Heart left ventricle (tissue), 16 donors: ENCODE measurements around the gene PPP1R9B. TPM values are rescaled to one million over a fixed set of nuclear protein-coding genes. Genes with fewer than 3 reads are reported as not detected.
A peak's percentile ranks its signal among the peaks of the same experiment; 100 is the strongest.

Experiments used
- ATAC-seq, 4 donors: fragments of 200-7000 bp; cut with Tn5 transposase; one replicate each; pipeline ENCODE4 v1.9.1; 2020 to 2022; ENCODE audit warnings: moderate library complexity in 4 of 4, mild to moderate bottlenecking in 3 of 4, moderate number of reproducible peaks in 1 of 4
- DNase-seq, 5 donors: peaks; one replicate each; pipeline ENCODE4 v3.0.0-alpha.2; 2020
- H3K27ac ChIP-seq, 12 donors: fragments of 200-600 bp; sonication (generic) in 4 of 12; one replicate each; pipeline versions ENCODE4 v1.5.0 to v1.8.0; 2016 to 2022; ENCODE audit warnings: mild to moderate bottlenecking in 2 of 12
- H3K27me3 ChIP-seq, 9 donors: fragments of 200-600 bp; sonication (generic) in 2 of 9; one replicate each; pipeline versions ENCODE4 v1.5.1 to v1.8.0; 2016 to 2022; ENCODE audit warnings: mild to moderate bottlenecking in 3 of 9
- H3K36me3 ChIP-seq, 9 donors: fragments of 200-600 bp; sonication (generic) in 2 of 9; one replicate each; pipeline versions ENCODE4 v1.5.0 to v1.8.0; 2018 to 2022; ENCODE audit warnings: mild to moderate bottlenecking in 2 of 9
- H3K4me1 ChIP-seq, 12 donors: fragments of 200-600 bp; sonication (generic) in 4 of 12; one replicate each; pipeline versions ENCODE4 v1.5.0 to v1.8.0; 2016 to 2022; ENCODE audit warnings: mild to moderate bottlenecking in 3 of 12
- H3K4me3 ChIP-seq, 12 donors: fragments of 200-600 bp; sonication (generic) in 4 of 12; one replicate each; pipeline versions ENCODE4 v1.5.0 to v1.8.0; 2017 to 2022; ENCODE audit warnings: mild to moderate bottlenecking in 9 of 12, moderate library complexity in 4 of 12
- H3K9me3 ChIP-seq, 12 donors: fragments of 200-600 bp; sonication (generic) in 4 of 12; one replicate each; pipeline versions ENCODE4 v1.5.0 to v1.8.0; 2016 to 2022; ENCODE audit warnings: mild to moderate bottlenecking in 1 of 12
- CTCF ChIP-seq, 12 donors: fragments of 200-600 bp; sonication (generic) in 4 of 12; IDR thresholded peaks; one replicate each; pipeline versions ENCODE4 v1.5.0 to v1.8.0; 2018 to 2022; ENCODE audit warnings: antibody characterized with exemption in 12 of 12, mild to moderate bottlenecking in 5 of 12
- POLR2A ChIP-seq, 2 donors: fragments of 450-650 bp; IDR thresholded peaks; one replicate each; pipeline ENCODE4 v1.6.1; 2017; ENCODE audit warnings: antibody characterized with exemption in 2 of 2, mild to moderate bottlenecking in 2 of 2, moderate library complexity in 2 of 2
- WGBS, 4 donors: extraction: QIAGEN DNeasy Blood & Tissue Kit in 2 of 4; methylation state at CpG; one replicate each; pipeline versions ENCODE4 v1.1.5 to v1.1.7; 2013 to 2018; 5-methylcytosine and 5-hydroxymethylcytosine counted together
- intact Hi-C, 10 donors: fragments of 100-400 bp; cut with DNase I; formaldehyde crosslinking; loops; one replicate each; pipeline versions ENCODE4 v1.11.1 to v1.14.2; 2022
- polyA plus RNA-seq, 2 donors: library from polyadenylated mRNA; stranded (reverse); fragments of 200-250 nt; gene quantifications; one replicate each; pipeline ENCODE4 v1.2.3, GENCODE V29; 2013
- total RNA-seq, 9 donors: library from RNA; depleted of rRNA in 2 of 9; stranded (reverse); fragments of >200 nt in 2 of 9; fragmentation: NEBNext Ultra II Directional in 3 of 9; extraction: Animal tissue kit (Norgen Biotek cat#: 25700) in 3 of 9; gene quantifications; one replicate each; pipeline versions ENCODE4 v1.1.0 to v1.2.4, GENCODE V29; 2016 to 2023
- donor health status: ischemic (EF 13 %, LVEDD 7.1; RV severe dilation, severe dysfunction).
- donor health status: healthy with polysubstance abuse.
- donor health status: DM: no; HTN: yes; CAD: no.
- donor health status: DM: no; HTN: no; CAD: no.
- donor health status: ischemic (EF 25% LVEDD 6.9; RV normal size, moderate dysfunction).
- donor health status: ischemic (EF 25% LVEDD 5.7; RV mildly dilated, moderate dysfunction).
- donor health status: healthy.
- donor health status: DM: yes; HTN: yes; CAD: no.
- donor health status: ischemic (EF 35%, LVEDD 5.7; RV mildly dilated, moderate dysfunction).
- donor health status: nonischemic (EF 11% LVEDD 7.7; RV severe dilation, severe dysfunction).
- donor health status: DM: yes; HTN: yes; CAD: no.
- donor health status: PGD.
- donor health status: ischemic (EF 29% LVEDD 5.4; RV normal size, mild dysfunction).
- donor health status: nonischemic (EF 23%, LVEDD 6.1; RV moderate dilation, normal function).

Gene PPP1R9B
- total and polyA plus RNA-seq, 11 donors: 17.0 to 55.9 (median 31.3) TPM

GRCh38 chr17:50134206-50135110 lies 16.0 kb downstream of the PPP1R9B start:
- Histone ChIP-seq H3K4me3 (no peak overlapping the region), H3K4me1 (peaks cover 0 to 46% (median 21%) of the 10 kb centered on the region in 12 donors), H3K9me3 (no peaks in the 10 kb centered on the region), H3K27ac (peak overlapping the region in 5 of 12 donors; percentile 38 to 97 (median 87)), H3K36me3 (peaks cover 0 to 56% (median 52%) of the 10 kb centered on the region in 9 donors), H3K27me3 (peaks cover 0 to 8% (median 0%) of the 10 kb centered on the region in 9 donors)
- TF ChIP-seq CTCF (IDR thresholded peaks at IDR 0.05): no peak
- no peak for TF ChIP-seq POLR2A (IDR thresholded peaks at IDR 0.05)
- ATAC-seq (no peak), DNase-seq (peak in 1 of 5 donors; percentile 18)
- WGBS, 4 donors: 72 to 77% (median 76%) methylated on average over 14 to 16 of the region's 16 CpGs
- intact Hi-C loops: loop anchor here in 3 of 10 donors (5.0 kb wide), 1 partner anchor 33 kb away; the partner anchor contains the start of gene SGCA (in 3 of the 3)

DNA sequence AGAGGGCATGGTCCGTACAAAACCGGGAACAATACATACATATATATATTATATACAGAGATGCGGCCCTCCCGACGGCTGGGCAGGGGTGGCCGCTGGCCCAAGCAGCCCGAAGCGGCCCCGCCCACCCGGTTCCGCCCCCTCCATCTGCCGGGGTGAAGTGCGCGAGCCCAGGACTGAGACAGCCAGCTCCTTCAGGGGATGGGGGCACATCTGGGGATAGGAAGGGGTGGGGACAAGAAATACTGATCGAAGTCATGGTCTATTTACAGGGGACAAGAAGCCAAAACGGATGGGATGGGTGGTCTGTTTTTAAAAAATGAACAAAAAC lies 16.7 kb downstream of the PPP1R9B start:
- DNase-seq: peak in 1 of 5 donors; percentile 36
- H3K9me3 ChIP-seq: no peaks in the 10 kb centered on the region
- intact Hi-C loops: loop anchor here in 3 of 10 donors (5.0 kb wide), 1 partner anchor 34 kb away; the partner anchor contains the start of gene SGCA (in 3 of the 3)
- WGBS, 4 donors: 34 to 57% (median 39%) methylated on average over 16 of the region's 16 CpGs
- peaks cover 0 to 49% (median 44%) of the 10 kb centered on the region in 9 donors for H3K36me3 ChIP-seq
- H3K4me3 ChIP-seq: no peak overlapping the region
- H3K27ac ChIP-seq: peak overlapping the region; percentile 61 to 97 (median 81)
- peak in 1 of 4 donors; percentile 11 for ATAC-seq
- no peak for TF ChIP-seq POLR2A (IDR thresholded peaks at IDR 0.05)
- no peak for TF ChIP-seq CTCF (IDR thresholded peaks at IDR 0.05)
- peaks cover 0 to 16% (median 0%) of the 10 kb centered on the region in 9 donors for H3K27me3 ChIP-seq
- peaks cover 0 to 50% (median 26%) of the 10 kb centered on the region in 12 donors for H3K4me1 ChIP-seq

- peak overlapping the region; percentile 61 to 97 (median 81) for H3K27ac ChIP-seq
- WGBS, 4 donors: 44 to 55% (median 47%) methylated on average over 5 to 7 of the region's 7 CpGs
- H3K4me1 ChIP-seq: peaks cover 0 to 56% (median 28%) of the 10 kb centered on the region in 12 donors
- intact Hi-C loops: loop anchor here in 3 of 10 donors (5.0 kb wide), 1 partner anchor 34 kb away; the partner anchor contains the start of gene SGCA (in 3 of the 3)
- DNase-seq (peak; percentile 63 to 84 (median 71)), ATAC-seq (peak; percentile 67 to 84 (median 83))
- peaks cover 0 to 43% (median 39%) of the 10 kb centered on the region in 9 donors for H3K36me3 ChIP-seq
- TF ChIP-seq CTCF (IDR thresholded peaks at IDR 0.05): no peak
- no peak for TF ChIP-seq POLR2A (IDR thresholded peaks at IDR 0.05)
- H3K27me3 ChIP-seq: peaks cover 0 to 20% (median 0%) of the 10 kb centered on the region in 9 donors
- H3K4me3 ChIP-seq: no peak overlapping the region
- H3K9me3 ChIP-seq: no peaks in the 10 kb centered on the region
These were observed 17.3 kb downstream of the PPP1R9B start for GRCh38 chr17:50133028-50133768.
